NCI-H526 treated with DMSO at 0.1 percent for 48 hours (cell line): Measurements from ENCODE around the gene C9orf43.

Source experiments
- DNase-seq: peaks from one replicate; lab custom pipeline; 2025; lab: John Stamatoyannopoulos, UW

The C9orf43 gene

DNA sequence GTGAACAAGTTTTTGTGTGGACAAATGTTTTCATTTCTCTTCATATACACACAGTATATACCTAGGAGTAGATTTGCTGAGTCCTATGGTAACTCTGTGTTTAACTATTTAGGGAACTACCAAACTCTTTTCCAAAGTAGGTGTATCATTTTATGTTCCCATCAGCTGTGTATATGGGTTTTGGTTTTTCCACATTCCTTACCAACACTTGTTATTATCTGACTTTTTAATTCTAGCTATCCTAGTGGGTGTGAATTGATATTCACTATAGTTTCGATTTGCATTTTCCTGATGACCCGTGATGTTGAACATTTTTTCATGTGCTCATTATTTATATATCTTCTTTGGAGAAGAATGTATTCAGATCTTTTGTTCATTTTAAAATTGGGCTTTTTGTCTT is 56.6 kb downstream of the C9orf43 start:
- no peak for DNase-seq

DNA sequence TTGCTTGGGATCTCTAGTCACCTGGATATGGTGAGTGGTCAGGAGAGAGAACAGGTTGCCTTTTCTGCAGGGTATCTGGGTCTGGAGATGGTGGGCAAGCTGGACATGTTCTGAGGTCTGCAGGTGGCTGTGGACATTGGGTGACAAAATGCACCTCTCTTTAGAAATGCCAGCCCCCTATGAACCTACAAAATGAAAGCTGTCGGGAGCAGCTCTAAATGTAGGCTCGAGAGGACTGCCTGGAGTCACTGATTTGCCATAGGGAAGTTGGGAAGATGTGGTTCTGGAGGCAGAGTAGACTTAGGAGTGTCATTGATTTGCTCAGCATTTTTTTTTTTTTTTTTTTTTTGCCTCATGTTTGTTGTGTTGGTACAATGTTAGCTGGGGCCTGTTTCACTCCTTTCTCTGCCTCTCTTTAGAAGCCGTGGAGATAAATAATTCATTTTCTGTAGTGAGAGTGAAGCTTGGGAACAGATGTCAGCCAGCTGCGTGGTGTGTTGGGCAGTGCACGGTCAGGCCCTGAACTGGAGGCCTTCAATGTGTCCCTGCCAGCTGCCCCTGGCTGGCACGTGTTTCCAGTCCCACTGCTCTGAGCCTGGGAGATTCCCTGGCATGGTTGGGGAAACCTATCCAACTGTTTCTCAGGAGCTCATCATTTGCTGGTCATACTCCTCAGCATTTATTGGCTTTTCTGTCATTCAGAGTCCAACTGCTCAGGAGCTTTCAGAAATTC is 58.3 kb downstream of the C9orf43 start:
- no peak for DNase-seq

DNA sequence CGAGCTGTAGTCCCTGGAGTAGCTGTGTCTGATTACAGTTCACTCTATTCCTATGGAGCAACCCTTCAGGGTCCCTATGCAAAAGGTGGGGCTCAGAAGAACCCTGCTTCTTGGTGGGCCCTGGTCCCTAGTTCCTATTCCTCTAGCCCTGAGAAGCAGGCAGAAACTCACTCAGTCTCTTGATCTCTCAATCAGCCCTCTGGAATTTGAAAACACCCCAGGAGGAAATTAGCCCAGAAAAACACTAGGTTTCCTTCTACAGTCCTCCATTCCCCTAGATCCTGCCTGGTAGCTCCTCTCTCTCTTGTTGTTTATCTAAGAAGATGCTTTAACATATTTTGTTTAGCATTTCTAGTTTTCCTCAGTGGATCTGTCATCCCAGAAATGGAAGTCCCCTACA is 60.6 kb downstream of the C9orf43 start:
- DNase-seq, result no peak

DNA sequence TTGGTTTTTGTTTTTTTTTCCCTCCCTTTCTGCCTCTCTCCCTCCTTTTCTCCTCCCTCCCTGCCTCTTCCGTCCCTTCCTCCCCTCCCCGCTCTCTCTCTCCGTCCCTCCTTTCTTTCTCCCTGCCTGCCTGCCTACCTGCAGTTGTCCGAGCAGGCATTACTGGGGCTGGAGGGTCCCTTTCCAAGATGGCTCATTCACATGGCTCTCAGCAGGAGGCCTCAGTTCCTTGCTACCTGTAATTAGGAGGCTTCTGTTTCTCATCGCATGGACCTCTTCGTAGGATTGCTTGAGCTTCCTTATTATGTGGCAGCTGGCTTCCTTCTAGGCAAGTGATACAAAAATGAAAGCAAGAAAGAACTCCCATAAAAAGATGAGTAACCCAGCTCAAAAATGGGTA is 61.0 kb downstream of the C9orf43 start:
- no peak for DNase-seq

- DNase-seq, result no peak
These were observed 61.7 kb downstream of the C9orf43 start for GRCh38 chr9:113472199-113472598.

DNA sequence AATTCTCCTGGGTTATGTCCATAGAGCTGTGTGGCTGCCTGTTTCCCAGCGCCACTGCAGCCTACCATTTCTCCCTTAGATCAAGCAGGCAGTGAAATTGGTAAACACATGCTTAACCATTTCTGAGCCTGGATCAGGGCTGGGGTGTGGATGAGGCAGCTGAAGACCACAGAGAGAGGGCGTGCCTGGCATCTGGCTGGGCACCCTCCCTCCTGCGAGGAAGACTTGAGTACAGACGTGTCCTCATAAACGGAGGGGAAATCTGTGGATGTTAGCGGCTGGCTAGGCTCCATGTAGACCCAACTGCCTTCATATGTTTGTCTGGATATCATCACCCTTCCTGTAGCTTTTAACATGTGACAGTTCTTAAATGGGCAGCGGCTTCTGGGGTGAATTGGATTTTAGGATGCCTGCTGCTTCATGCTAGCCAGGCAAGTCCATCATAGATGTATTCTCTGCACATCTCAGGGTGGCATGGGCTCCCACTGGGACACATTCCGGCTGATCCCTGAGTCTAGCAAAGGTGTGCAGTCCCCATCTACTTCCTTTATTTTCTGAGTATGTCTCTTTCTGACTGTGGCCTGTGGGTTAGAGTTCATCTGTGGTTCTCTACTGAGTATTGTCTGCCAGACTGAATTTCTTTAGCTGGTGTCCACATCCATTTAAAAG is 63.9 kb downstream of the C9orf43 start:
- no peak for DNase-seq

DNA sequence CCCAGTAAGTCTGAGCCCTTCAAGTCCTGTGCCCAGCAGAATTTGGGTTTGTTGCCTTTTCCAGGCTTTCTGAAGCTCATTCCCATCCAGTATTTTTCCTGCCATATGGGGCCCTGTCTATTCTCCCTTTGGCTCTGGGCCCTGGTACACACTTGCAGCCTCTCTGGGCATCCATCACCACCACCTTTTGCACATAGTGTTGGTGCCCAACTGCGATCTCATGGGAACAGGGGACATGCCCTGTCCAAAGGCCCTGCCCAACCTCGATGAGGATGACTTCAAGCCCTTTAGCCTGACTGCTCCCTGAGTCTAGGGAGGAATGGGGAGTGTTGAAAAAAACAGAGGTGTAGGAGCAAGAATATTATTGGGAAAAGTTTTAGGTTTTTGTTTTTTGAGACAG is 64.5 kb downstream of the C9orf43 start:
- no peak for DNase-seq

DNA sequence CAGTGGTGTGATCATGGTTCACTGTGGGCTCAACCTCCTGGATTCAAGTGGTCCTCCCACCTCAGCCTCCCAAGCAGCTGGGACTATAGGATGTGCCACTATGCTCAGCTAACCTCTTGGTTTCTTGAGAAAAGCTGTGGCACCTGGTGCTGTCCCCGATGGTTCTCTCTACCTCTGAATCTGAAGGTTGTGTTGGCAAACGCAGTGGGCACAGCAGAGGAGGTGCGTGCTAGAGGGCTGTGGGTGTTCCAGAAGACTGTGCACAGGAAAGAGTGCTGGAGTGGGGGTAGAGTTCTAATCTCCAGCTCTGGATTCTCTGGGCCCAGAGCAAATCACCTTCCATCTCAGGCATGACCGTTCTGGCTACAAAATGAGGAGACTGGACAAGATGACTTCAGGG is 65.4 kb downstream of the C9orf43 start:
- no peak for DNase-seq

DNA sequence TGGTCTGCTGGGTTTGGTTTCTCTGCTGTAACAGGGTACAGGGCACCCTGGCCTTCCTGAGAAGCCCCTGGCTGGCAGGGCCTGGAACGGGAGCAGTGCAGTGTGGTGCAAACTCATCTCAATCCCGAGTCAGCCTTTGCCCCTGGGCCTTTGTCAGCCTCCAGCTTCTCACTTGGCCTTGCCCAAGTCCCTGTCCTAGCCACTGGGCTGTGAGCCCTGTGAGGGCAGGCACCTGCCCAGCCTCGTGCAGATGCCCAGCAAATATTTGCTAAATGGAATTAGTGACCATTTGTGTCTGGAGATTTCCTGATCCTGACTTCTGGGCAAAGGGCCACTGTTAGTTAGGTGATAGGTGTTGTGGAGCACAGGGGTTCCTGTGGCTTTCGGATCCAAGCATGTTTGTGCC is 66.0 kb downstream of the C9orf43 start:
- DNase-seq, result no peak

DNA sequence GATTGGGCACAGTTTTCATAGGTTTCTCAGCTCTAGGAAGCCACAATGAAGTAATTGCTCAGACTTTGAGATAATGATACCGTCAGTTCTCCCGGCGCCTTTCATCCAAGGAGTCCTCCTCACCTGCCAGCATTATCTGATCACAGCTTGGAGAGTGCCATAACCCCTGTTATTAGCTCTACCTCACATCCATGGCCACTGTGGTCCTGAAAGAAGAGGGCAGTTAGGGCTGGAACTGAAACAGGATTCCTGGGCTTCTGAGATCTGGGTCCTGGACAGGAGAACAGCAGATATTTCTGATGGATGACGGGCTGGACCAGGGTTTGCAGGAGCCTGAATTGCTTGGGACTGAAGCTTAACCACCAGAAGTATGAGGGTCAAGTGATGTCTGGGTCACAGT is 66.5 kb downstream of the C9orf43 start:
- DNase-seq, result no peak

DNA sequence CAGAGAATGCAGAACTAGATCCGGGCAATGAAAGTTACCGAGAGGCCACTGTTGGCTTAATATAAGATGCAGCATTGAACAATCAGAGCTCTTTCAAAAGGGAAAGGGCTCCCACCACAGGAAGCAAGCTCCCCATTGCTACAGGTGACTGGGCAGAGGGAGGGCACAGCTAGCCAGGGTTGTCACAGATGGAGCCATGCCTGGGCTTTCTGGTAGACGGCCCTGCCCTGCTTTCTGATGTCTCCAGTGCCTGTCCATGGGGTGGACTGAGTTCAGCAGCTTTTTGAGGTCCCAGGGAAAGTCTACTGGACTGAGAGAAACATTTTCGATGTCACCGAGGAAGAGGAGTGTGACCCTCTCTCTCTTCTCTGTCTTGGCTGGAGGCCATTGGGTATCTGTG is 67.1 kb downstream of the C9orf43 start:
- DNase-seq, result no peak

DNA sequence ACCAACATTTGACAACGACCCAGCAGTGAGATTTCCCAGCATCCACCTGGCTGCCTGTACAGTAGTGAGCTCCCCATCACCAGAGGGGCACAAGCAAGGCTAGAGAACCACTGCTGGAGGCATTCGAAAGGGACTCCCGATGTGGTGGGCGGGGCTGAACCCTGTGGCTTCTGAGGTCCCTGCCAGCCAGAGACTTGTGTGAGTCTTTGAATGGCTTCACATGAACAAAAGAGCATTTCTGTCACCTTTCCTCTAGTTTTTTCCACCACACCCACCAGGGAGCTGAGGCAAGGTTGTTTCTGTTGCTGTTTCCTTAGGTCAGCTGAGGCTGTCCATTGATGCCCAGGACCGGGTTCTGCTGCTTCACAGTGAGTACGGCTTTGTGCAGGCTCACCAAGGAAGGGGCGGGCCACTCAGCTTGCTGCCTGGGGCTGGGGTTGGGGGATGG is 68.7 kb downstream of the C9orf43 start:
- no peak for DNase-seq
